ENCODE measurements around the gene PFKFB3. TPM values are rescaled to one million over a fixed set of nuclear protein-coding genes. Genes with fewer than 3 reads are reported as not detected.

The PFKFB3 gene
- total RNA-seq, 1 donor from 2014 or later = 43.2 TPM

- no peaks in the 10 kb centered on the region for H3K36me3 ChIP-seq
- no peak for TF ChIP-seq POLR2AphosphoS5 (IDR thresholded peaks at IDR 0.05; ENCODE audit: insufficient read depth in 1 of 2, low read depth in 1 of 2)
- TF ChIP-seq CTCF (IDR thresholded peaks at IDR 0.05) = no peak
- no peak for TF ChIP-seq POLR2A (IDR thresholded peaks at IDR 0.05)
- H3K27ac ChIP-seq = peak overlapping the region; percentile 49
- no peaks in the 10 kb centered on the region for H3K9me3 ChIP-seq
- no peak overlapping the region for H3K4me3 ChIP-seq
- DNase-seq (ENCODE audit: extremely low spot score in 2 of 2) = no peak
- H3K27me3 ChIP-seq = no peaks in the 10 kb centered on the region
- H3K4me1 ChIP-seq = peaks cover 53% of the 10 kb centered on the region
- intact Hi-C loops (cut with DNase I) = no loop called here
Measured at GRCh38 chr10:6298428-6298827, 95.7 kb downstream of the PFKFB3 start.

GRCh38 chr10:6299234-6299633, 96.5 kb downstream of the PFKFB3 start:
- intact Hi-C loops (cut with DNase I) = no loop called here
- Histone ChIP-seq H3K27me3 (no peaks in the 10 kb centered on the region), H3K4me1 (peaks cover 53% of the 10 kb centered on the region), H3K36me3 (no peaks in the 10 kb centered on the region), H3K9me3 (no peaks in the 10 kb centered on the region), H3K4me3 (no peak overlapping the region), H3K27ac (peak overlapping the region; percentile 10)
- DNase-seq (ENCODE audit: extremely low spot score in 2 of 2) = peak in 1 of 2 donors; percentile 98
- TF ChIP-seq POLR2AphosphoS5 (IDR thresholded peaks at IDR 0.05; ENCODE audit: insufficient read depth in 1 of 2, low read depth in 1 of 2) (peak in 1 of 2 donors; percentile 81), POLR2A (IDR thresholded peaks at IDR 0.05) (no peak)

GRCh38 chr10:6299743-6300105, 97.0 kb downstream of the PFKFB3 start:
- Histone ChIP-seq H3K27me3 (no peaks in the 10 kb centered on the region), H3K4me1 (peaks cover 53% of the 10 kb centered on the region), H3K4me3 (no peak overlapping the region), H3K36me3 (no peaks in the 10 kb centered on the region), H3K9me3 (no peaks in the 10 kb centered on the region), H3K27ac (peak overlapping the region; percentile 10)
- DNase-seq (ENCODE audit: extremely low spot score in 2 of 2) = no peak
- no peak for TF ChIP-seq CTCF (IDR thresholded peaks at IDR 0.05)
- TF ChIP-seq POLR2A (IDR thresholded peaks at IDR 0.05) = no peak
- no peak for TF ChIP-seq POLR2AphosphoS5 (IDR thresholded peaks at IDR 0.05; ENCODE audit: insufficient read depth in 1 of 2, low read depth in 1 of 2)
- intact Hi-C loops (cut with DNase I) = no loop called here

- TF ChIP-seq POLR2AphosphoS5 (IDR thresholded peaks at IDR 0.05; ENCODE audit: insufficient read depth in 1 of 2, low read depth in 1 of 2) = no peak
- TF ChIP-seq POLR2A (IDR thresholded peaks at IDR 0.05) = no peak
- no peak for TF ChIP-seq CTCF (IDR thresholded peaks at IDR 0.05)
- no peak for DNase-seq (ENCODE audit: extremely low spot score in 2 of 2)
Measured at GRCh38 chr10:6300106-6300783, 97.5 kb downstream of the PFKFB3 start.

GRCh38 chr10:6300784-6301460, 98.2 kb downstream of the PFKFB3 start:
- Histone ChIP-seq H3K27me3 (no peaks in the 10 kb centered on the region), H3K9me3 (no peaks in the 10 kb centered on the region), H3K36me3 (no peaks in the 10 kb centered on the region), H3K4me3 (no peak overlapping the region), H3K4me1 (peaks cover 53% of the 10 kb centered on the region), H3K27ac (no peak overlapping the region)
- TF ChIP-seq CTCF (IDR thresholded peaks at IDR 0.05) (no peak), POLR2A (IDR thresholded peaks at IDR 0.05) (no peak), POLR2AphosphoS5 (IDR thresholded peaks at IDR 0.05; ENCODE audit: insufficient read depth in 1 of 2, low read depth in 1 of 2) (no peak)
- intact Hi-C loops (cut with DNase I) = no loop called here
- no peak for DNase-seq (ENCODE audit: extremely low spot score in 2 of 2)

More at GRCh38 chr10:6300106-6300783, 97.5 kb downstream of the PFKFB3 start:
- Histone ChIP-seq H3K4me3 (no peak overlapping the region), H3K4me1 (peaks cover 53% of the 10 kb centered on the region), H3K36me3 (no peaks in the 10 kb centered on the region), H3K27ac (peak overlapping the region; percentile 10), H3K27me3 (no peaks in the 10 kb centered on the region), H3K9me3 (no peaks in the 10 kb centered on the region)
- intact Hi-C loops (cut with DNase I) = no loop called here

Data from vagina (tissue), 2 donors.